Activated naive CD4-positive, alpha-beta T cell treated with anti-CD3 and anti-CD28 coated beads, Interleukin-2, amount 50 U/mL, for 16 hours (primary cell): ENCODE measurements around the gene CNGA1.
"Not testable (repeated sequence)": the region's sequence is repeated elsewhere in the genome, so short reads cannot be mapped to it uniquely, and the experiment has no call there.

Experiments
- DNase-seq: peaks from one replicate; pipeline ENCODE4 v3.0.0-alpha.2; 2020

The CNGA1 gene

GRCh38 chr4:48028696-48029095 is 12.2 kb upstream of the CNGA1 start:
- no peak for DNase-seq

- no peak for DNase-seq
These were observed 11.2 kb upstream of the CNGA1 start for GRCh38 chr4:48027653-48028052.

GRCh38 chr4:48025005-48025404 is 8.5 kb upstream of the CNGA1 start:
- no peak for DNase-seq

GRCh38 chr4:48024522-48024921 is 8.0 kb upstream of the CNGA1 start:
- DNase-seq, result no peak

GRCh38 chr4:48022192-48022799 is 5.8 kb upstream of the CNGA1 start:
- DNase-seq, result no peak

- DNase-seq, result no peak
These were observed 4.6 kb upstream of the CNGA1 start for GRCh38 chr4:48021100-48021499.

- no peak for DNase-seq
These were observed 1.6 kb upstream of the CNGA1 start for GRCh38 chr4:48018112-48018511.

GRCh38 chr4:48017108-48017571 is 659 bp upstream of the CNGA1 start:
- peak; percentile 59 for DNase-seq

- no peak for DNase-seq
These were observed 803 bp downstream of the CNGA1 start for GRCh38 chr4:48015678-48016077.

GRCh38 chr4:48015216-48015615 is 1.3 kb downstream of the CNGA1 start:
- DNase-seq, result no peak

GRCh38 chr4:48012824-48013223 is 3.7 kb downstream of the CNGA1 start:
- DNase-seq, result no peak

- DNase-seq, result no peak
These were observed 4.8 kb downstream of the CNGA1 start for GRCh38 chr4:48011722-48012121.

GRCh38 chr4:48010906-48011305 is 5.6 kb downstream of the CNGA1 start:
- not testable (repeated sequence) for DNase-seq

- no peak for DNase-seq
These were observed 8.4 kb downstream of the CNGA1 start for GRCh38 chr4:48008021-48008596.

- no peak for DNase-seq
These were observed 10.7 kb downstream of the CNGA1 start for GRCh38 chr4:48005781-48006180.

- DNase-seq, result peak; percentile 46
These were observed 12.9 kb downstream of the CNGA1 start for GRCh38 chr4:48003568-48003967.

GRCh38 chr4:48002267-48002666 is 14.2 kb downstream of the CNGA1 start:
- no peak for DNase-seq

GRCh38 chr4:47996021-47996420 is 20.5 kb downstream of the CNGA1 start:
- no peak for DNase-seq

GRCh38 chr4:47992475-47992874 is 24.0 kb downstream of the CNGA1 start:
- not testable (repeated sequence) for DNase-seq

- DNase-seq, result no peak
These were observed 26.3 kb downstream of the CNGA1 start for GRCh38 chr4:47990145-47990544.

GRCh38 chr4:47974566-47974965 is 41.9 kb downstream of the CNGA1 start:
- no peak for DNase-seq

- no peak for DNase-seq
These were observed 43.8 kb downstream of the CNGA1 start for GRCh38 chr4:47972721-47973120.

- no peak for DNase-seq
These were observed 44.3 kb downstream of the CNGA1 start for GRCh38 chr4:47972181-47972580.

GRCh38 chr4:47968847-47969246 is 47.6 kb downstream of the CNGA1 start:
- no peak for DNase-seq

- no peak for DNase-seq
These were observed 61.8 kb downstream of the CNGA1 start for GRCh38 chr4:47954677-47955076.
